HG03175 (cell line): Measurements from ENCODE around the gene APMAP.
A peak's percentile ranks its signal among the peaks of the same experiment; 100 is the strongest.
"Not testable (repeated sequence)": the region's sequence is repeated elsewhere in the genome, so short reads cannot be mapped to it uniquely, and the experiment has no call there.

Experiments used
- ATAC-seq: cut with Tn5 transposase; IDR thresholded peaks from one replicate; pipeline ENCODE4 v1.9.1; 2021; ENCODE audit warnings: mild to moderate bottlenecking, moderate library complexity; ENCODE audit not compliant: unreplicated experiment

APMAP gene

DNA sequence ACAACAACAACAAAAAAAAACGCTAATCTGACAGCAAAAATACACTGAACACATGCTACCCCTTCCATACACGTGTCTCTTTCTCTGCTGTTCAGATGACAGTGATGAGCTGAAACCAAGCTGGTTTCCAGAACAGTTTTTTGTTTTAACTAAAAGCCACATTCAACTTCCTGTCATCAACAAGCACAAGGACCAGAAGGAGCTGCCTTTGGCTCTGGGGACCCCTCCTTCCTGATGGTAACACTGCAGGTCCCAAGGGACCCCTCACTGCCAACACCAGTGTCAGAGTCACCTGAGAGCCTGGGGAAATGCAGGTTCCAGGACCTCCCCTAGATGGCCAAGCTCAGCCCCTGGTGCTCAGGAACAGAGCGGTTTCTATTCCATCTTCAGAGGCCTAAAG, 37.5 kb downstream of the APMAP start:
- ATAC-seq: peak; percentile 80

DNA sequence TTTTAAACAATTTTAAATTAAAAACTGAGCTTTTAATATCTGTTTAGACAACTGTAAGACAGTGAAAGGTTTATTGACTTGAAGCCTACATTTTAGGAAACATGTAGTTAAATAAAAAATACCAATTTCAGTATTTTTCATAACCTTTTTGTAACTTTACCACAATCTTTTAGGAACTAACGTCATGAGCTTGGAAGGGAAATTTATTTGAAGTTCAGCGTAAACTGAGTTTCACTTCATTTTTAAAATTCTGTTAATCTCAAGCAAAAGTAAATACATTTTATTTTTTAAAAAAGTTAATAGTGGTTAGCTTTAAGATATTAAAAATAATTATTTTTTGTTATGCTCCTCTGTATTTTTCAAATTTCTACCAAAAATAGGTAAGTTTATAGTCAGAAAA, 38.0 kb downstream of the APMAP start:
- ATAC-seq: no peak

DNA sequence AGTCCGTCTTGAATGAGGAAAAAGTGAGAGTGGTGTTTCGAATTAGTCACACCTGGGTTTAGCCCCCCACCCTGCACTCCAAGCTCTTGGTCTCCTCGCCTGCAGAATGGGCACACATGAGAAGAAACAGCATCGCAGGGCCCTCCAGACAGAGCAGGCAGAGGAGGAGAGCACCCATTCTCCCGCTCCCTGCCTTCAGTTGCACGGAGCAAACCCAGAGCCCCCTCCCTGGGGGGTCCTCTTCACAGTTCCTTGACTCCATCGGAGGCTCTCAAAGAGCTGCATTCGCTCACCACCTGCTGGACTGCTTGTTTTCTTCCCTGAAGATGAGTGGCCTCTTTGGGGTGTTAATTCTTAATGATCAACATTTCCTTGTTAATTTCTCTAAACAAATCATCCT, 38.4 kb downstream of the APMAP start:
- no peak for ATAC-seq

DNA sequence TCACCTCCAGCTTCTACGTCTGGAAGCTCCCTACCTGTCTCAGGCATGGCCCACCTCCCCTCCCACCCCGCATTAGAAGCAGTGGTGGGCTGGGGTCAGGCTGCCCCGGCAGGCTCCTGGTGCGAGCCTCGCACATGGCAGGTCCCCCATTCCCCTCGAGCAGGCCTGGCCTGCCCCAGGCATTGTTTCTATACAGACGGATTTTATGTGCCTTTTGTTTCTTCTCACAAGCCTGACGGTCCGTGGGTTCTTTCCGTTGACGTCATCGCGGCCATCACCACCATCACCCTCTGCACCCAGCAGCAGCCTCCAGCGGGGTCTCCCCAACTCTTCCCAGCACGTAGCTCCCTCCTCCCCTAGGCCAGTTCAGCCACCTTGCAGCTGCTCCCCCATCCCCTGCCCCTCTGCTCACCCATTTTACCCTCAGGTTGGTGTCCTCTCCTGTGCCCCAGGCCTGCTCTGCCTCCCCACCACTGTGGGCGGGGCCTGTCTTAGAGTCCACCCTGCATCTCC, 38.9 kb downstream of the APMAP start:
- ATAC-seq: no peak

DNA sequence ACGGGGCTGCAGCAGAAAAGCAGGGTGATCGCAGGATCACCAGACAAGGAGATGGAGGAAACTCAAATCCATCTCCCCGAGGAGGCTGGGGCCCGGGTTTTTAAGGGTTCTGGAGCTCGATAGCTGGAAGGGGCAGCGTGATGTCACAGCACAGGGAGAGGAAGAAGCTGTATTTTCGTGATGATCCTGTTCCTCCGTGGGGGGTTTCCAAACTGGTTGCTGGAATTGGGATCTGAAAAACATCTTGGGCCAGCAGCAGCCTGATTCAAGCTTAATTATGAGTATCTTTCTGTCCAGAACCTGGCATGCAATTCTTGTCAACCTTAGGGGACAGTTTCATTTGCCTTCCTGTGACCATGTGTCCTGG, 39.4 kb downstream of the APMAP start:
- ATAC-seq: no peak

DNA sequence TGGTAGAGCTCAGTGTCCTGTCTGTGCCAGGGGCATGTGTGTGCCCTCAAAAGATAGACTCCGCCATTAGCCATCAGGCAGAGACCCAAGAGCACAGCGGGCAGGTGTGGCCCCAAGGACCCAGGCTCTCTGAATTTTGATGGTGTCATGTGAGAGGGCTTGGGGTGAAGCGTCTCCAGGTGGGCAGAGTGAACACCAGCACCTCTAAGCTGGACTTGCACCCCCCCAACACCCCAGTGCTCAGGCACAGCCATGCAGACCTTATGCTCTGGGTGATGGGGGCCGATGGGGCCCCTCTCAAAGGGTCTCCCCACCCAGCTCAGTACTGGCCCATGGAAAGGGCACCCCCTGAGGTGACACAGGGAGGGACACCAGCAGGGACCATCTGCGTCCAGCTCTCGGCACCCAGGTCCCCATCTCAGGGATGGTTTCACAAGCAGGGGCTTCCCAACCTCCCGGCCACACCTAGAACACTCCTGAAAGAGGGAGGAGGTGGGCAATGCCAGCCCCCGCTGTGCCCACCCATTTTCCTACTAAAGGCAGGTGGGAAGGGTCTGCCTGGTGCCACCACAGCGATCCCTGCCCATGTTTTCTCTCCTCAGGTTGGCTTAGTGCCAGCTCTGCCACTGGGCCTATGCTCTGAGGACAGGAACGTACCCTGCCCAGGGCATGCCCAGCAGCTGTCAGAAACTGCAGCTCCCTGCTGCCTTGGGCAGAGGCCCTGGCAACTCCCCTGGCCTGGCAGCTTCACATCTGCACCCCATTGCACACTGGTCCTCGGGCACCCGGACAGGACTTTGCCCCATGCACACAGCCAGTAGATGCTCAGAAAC, 40.0 kb downstream of the APMAP start:
- no peak for ATAC-seq

DNA sequence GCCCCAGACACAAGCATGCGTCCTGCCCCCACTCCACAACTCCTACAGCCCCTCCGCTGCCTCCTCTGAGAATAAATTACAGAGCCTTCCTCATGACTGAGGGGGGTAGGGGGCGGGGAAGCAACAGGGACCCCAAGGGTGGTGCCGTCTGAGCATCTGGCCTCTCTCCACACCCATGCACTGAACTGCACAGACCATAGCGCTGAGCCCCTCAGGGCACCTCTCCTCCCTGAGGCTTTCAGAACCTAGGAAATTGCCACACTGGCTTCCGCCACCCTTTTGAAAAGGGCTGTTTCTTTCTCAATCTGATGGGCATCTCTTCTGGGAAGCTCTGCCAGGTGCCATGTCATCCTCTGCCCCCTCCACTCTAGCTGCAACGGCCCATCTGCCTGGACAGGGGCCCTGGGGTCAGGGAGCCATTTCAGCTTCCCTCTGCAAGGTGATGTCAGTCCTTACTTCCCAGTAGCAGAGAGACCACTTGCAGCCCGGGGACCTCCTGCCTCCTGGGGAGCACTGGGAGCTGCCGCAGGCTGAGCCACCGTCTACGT, 40.9 kb downstream of the APMAP start:
- ATAC-seq: no peak

DNA sequence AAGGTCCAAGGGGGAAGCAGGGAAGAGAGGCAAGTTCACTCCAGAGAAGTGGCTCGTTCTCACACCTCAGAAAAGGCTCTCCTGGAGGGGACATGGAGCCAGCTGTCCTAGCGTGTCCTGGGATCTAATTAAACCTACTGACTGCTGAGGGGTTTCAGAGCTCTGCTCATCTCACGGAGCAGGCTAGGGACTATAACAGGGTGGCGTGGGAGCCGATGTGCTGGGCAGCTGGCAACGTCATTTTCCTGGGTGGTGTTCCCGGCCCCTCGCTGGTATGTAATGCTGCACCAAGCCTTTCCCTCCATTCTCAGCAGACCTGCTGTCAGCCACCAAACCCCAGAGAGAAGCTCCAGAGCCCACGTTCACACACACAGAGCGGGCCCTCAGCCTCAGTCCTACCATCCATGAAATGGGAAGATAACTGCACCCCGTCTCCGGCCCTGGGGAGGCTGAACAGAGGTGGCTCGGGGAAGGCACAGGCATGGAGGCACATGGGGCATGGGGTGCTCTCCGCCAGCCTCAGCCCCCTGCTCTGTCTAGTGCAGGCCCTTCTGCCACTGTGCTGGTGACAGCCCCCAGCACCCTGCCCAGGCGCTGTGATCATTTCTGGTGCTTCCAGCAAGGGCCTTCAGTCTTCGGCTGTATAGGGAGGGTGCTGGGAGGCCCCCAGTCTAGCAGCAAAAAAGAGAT, 41.6 kb downstream of the APMAP start:
- ATAC-seq: no peak

DNA sequence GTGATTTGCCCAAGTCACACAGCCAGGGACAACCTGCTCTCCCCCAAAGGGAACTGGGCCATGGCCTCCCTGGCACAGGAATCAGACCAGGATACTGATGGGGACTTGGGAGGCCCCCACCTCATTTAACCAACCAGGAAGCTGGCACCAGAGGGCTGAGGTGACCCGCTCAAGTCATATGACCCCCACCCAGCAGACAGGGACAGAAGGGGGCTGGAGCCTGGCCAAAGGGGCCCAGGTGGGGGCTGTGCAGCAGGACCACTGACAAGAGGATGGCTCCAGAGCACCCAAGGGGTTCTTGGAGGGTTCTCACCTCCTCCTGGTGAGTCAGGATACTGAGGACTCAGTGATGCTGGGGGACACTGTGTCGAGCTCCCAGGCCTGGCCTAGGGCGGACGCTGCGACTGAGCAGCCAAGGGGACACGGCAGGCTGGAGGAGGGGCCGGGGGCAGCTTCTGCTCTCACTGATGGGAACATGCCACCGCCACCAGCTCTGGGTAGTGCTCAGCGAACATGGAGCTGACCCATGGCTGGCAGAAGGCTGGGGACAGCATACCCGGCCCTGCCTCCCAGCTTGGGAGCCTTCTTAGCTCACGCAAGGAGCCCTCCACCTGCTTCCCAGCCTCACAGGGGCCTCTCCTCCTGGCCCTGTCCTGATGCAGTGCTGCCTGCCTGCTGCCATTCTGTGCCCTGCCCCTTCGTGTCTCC, 42.3 kb downstream of the APMAP start:
- no peak for ATAC-seq

DNA sequence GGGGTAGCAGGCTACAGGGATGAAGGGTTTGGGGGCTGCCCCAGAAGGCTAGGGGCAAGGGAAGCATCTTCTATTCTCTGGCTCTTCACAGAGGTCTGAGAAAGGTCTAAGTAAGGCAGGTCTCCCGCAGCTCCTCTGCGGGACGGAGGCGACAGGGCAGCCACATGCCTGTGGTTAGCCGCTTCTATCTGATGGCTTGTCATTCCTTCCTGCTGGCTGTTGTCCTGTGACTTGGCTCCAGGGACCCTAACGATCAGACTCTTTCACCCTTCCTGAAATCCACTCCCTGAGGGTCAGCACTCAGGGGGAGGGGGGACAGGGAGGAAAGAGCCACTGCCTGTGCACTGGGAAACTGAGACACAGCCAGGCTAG, 42.8 kb downstream of the APMAP start:
- ATAC-seq: no peak

DNA sequence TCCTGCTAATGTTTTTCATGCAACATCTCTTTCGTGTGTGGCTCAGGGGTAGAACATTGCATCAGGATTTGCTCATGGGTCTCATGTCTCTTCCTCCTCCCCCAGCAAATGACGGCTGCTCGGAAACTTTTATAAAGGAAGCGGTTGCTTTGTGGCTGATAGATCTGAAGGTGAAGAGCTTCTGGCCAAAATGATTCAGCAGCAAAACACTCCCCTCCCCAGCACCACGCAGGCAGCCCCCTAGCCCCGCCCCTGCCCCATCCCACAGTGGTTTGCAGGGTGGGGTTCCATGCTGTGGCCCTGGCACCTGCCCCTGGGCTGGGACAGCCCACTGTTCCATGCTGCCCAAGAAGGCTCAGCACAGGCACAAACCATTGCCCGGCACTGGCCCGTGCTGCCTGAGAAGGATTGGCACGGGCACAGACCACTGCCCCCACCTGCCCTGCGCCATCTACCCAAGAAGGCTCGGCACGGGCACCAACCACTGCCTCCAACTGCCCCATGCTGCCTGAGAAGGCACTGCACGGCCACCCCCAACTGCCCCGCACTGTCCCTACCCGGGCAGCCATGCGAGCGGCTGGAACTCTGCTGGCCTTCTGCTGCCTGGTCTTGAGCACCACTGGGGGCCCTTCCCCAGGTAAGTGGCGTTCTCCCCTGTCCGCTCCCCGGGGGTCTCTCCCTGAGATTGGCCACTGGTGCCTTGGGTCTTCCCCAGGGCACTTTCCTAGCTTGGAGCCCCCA, 43.4 kb downstream of the APMAP start, which contains the start of gene CST7:
CST7 (plus strand) TSS at position 331 of the 741 bp plus-strand sequence; CDS start at position 568, 237 bp downstream.
- peak; percentile 82 for ATAC-seq

DNA sequence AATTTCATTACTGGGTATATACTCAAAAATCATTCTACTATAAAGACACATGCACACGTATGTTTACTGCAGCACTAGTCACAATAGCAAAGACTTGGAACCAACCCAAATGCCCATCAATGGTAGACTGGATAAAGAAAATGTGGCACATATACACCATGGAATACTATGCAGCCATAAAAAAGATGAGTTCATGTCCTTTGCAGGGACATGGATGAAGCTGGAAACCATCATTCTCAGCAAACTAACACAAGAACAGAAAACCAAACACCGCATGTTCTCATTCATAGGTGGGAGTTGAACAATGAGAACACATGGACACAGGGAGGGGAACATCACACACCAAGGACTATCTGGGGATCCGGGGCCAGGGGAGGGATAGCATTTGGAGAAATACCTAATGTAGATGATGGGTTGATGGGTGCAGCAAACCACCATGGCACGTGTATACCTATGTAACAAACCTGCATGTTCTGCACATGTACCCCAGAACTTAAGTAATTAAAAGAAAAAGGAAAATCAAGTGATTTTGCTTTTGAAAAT, 44.1 kb downstream of the APMAP start:
- ATAC-seq: not testable (repeated sequence)

DNA sequence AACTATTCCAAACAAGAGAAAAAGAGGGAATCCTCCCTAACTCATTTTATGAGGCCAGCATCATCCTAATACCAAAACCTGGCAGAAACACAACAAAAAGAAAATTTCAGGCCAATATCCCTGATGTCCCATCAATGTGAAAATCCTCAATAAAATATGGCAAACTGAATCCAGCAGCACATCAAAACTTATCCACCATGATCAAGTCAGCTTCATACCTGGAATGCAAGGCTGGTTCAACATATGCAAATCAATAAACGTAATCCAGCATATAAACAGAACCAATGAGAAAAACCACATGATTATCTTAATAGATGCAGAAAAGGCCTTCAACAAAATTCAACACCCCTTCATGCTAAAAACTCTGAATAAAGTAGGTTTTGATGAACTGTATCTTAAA, 46.2 kb downstream of the APMAP start:
- not testable (repeated sequence) for ATAC-seq

DNA sequence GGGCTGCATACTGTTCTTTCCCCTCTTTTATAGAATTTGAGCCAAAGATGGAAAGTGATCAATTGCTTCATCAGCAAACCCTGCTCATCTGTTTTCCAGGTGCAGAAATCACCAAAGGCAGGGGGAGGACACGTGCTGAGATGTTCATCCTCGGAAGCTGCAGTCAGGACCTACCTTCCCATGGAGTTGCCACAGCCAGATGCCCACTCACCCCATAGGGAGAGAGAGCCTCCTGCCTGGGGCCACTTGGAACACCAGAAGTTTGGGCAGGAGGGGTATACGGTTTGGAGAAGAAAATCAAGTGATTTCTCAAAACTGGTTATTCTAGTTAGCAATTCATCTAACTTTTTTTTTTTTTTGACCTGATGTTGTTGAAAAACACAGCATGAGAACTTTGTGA, 48.8 kb downstream of the APMAP start:
- no peak for ATAC-seq

DNA sequence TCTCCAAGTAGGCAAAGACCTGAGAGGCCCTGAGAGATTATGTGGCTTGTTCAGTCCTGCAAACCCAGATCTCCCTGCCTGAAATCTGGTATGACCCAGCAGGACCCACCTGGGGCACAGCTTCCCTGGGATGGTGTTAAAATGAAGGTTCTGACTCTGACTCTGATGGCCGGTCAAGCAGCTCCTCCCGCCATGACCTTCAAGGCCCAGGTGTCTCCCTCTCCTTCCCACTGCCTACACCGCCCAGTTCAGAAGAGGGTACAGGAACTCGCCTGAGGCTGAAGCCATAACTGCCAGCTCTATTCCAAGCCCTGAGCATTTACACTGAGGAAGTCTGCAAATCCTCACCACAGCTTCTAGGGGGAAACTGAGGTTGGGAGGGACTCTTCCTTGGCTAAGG, 49.4 kb downstream of the APMAP start:
- ATAC-seq: no peak

DNA sequence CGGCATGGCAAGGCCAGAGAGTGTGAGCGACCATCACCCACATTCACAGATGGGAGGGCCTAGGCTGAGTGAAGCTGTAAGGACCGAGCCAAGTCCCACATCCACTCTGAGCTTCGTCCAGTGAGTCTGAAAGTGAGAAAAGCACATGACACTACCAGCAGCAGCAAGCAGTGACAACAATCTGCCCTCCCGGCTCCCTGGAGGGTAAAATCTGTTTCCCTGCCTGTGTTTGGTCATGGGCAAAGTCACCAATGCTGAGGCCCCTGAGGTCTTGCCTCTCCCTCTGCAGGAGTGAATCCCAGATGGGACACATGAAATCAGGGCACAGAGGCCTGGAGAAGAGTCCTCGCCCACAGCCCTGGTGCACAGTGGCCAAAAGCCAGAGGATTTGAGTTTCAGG, 49.9 kb downstream of the APMAP start:
- ATAC-seq: no peak

DNA sequence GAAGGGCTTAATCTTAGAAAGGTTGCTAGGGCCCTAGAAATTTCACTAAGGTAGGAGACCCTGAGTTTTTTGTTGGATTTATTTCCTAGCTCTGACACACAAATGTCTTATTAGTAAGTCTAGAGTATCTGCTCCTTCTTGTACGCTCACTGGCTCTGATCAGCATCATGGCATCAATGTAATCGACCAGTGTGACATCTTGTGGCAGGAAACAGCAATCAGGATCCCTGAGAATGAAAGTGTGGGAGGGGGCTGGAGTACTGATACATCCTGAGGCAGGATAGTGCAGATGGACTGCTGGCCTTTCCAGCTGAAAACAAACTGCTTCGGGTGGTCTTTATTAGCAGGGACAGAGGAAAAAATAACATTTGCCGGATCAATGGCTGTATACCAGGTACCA, 53.5 kb downstream of the APMAP start:
- ATAC-seq: no peak

DNA sequence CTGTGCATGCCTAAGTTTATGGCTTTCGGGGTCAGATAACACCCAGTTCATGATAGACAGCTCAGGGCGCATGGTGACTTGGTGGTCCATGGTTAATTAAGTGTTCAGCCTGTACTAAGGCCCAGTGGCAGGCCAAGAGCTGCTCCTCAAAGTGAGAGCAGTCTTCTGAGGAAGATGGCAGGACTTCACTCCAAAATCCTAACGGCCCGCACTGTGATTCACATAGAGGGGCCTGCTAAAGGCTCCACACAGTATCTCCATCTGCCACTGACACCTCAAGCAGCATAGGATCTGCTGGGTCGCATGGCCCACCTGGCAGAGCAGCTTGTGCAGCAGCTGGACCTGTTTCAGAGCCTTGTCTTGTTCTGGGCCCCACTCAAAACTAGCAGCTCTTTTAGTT, 54.1 kb downstream of the APMAP start:
- ATAC-seq: no peak

DNA sequence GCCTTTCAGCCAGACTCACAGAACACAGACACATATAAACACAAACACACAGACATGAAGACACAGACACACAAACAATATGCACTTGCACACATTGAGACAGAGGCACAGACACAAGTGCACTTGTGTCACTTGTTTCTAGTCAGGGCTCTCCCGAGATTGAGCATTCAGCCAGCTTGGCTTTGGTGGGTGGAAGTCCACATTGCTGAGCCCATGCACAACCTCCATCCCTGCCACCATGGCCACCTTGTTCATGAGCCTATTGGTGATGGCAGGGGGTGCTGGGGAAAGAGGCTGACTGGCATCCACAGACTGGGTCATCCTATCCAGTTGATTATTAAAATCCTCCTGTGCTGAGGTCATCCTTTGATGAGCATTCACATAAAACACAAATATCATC, 55.0 kb downstream of the APMAP start:
- ATAC-seq: no peak
